GM18867 (cell line): Measurements from ENCODE around the gene RTN4RL1.

Source experiments
- ATAC-seq: cut with Tn5 transposase; IDR thresholded peaks from one replicate; pipeline ENCODE4 v1.9.1; 2021; ENCODE audit warnings: mild to moderate bottlenecking, moderate library complexity; ENCODE audit not compliant: unreplicated experiment

RTN4RL1 gene

DNA sequence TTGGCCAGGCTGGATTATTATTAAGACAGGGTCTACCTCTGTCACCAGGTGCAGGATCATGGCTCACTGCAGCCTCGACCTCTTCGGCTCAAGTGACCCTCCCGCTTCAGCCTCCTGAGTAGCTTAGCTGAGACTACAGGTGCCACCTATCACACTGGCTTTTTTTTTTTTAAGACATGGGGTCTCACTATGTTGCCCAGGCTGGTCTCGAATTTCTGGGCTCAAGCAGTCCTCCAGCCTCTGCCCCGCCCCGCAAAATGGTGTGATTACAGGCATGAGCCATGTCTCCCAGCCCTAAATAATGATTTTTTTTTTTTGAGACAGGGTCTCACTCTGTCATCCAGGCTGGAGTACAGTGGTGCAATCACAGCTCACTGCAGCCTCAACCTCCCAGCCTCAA is 22.5 kb upstream of the RTN4RL1 start:
- no peak for ATAC-seq

DNA sequence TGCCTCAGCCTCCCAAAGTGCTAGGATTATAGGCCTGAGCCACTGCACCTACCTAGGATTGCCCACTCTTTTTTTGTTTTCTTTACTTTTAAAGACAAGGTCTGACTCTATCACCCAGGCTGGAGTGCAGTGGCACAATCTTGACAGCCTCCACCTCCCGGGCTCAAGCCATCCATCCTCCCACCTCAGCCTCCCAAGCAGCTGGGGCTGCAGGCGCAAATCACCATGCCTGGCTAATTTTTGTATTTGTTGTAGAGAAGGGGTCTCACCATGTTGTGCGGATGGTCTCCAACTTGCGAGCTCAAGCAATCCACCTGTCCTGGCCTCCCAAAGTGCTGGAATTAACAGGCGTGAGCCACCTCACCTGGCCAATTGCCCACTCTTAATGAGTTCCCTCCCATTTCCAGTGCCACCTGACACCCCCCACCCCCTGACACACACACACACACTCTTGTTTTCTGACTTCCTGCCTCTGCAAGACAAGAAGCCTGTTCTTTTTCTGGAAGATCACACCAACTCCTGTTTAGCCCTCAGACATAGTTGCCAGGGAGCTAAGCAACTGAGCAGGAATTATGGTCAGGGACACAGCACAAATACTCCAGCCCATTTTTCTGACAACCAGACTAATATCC is 19.2 kb upstream of the RTN4RL1 start:
- ATAC-seq, result no peak

DNA sequence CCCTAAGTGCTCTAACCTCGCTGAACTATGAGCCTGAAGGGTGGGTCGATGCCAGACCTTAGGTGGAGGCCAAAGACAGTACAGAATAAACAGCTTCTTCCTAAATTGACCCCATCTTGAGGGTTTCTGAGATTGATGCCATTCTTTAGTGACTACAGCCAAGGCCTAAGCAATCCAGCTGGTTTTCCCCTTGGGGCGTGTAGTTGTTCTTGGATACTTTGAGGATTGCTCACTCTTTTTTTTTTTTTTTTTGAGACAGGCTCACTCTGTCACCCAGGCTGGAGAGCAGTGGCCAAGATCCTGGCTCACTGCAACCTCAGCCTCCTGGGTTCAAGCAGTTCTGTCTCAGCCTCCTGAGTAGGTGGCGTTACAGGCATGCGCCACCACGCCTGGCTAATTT is 18.7 kb upstream of the RTN4RL1 start:
- ATAC-seq, result no peak

DNA sequence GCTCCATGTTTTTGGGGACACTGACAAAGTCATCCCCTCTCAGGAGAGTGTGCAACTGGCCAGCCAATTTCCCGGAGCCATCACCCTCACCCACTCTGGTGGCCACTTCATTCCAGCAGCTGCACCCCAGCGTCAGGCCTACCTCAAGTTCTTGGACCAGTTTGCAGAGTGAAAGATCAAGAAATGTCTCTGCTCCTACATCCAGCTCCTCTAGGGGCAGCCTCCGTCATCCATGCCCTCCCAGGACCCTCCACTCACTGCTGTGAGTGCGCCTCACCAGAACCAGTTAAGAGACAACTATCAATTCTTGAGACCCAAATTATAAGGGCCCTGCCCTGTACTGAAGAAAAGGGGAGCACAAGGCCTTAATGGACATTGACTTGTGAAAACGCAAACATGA is 17.8 kb upstream of the RTN4RL1 start:
- ATAC-seq, result no peak

DNA sequence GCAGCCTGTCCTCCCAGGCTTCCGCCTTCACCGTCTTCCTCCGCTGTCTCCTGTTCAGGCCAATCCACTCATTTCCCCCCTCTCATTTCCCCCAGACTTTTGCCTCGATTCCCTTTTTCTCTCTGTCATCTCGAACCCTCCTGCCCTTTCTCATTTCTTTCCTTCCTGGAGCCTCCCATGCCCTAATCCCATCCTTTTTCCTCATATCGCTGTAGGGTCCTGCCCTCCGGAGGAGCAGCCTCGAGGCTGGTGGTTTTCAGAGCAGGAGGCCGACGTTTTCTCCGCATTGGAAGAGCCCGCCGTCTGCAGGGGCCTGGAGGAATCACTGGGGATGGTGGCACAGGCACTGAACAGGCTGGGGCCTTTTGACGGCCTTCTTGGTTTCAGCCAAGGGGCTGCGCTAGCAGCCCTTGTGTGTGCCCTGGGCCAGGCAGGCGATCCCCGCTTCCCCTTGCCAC is 17.3 kb upstream of the RTN4RL1 start:
- ATAC-seq, result no peak

DNA sequence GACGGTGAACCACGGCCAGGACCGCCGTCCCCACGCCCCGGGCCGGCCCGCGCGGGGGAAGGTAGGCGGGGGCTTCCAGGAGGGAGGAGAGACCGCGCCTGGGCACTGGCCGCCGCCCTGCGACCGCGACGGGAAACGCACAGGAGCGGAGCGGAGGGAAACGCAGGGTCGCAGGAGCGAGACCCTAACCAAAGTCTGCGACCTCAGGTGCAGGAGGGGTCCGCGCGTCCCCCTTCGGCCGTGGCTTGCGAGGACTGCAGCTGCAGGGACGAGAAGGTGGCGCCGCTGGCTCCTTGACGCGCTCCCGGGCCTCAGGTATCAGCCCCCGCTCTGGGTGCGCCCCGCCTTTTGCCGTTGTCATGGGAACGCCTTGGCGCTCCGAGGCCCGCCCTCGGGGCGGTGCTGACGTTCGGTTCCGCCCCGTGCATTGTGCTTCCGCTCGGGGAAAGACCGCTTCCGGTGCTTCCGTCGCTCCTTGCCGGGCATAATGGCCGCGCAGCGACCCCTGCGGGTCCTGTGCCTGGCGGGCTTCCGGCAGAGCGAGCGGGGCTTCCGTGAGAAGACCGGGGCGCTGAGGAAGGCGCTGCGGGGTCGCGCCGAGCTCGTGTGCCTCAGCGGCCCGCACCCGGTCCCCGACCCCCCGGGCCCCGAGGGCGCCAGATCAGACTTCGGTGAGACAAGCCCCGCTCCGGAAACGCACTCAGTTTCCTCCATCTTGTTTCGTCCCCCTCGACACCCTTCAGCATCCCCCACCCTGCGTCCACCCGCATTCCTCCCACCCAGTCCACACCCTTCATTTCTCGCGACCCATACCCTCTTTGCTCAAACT is 16.6 kb upstream of the RTN4RL1 start, which contains the start of gene OVCA2:
TSS of gene OVCA2 (plus strand) at position 462 of the 829 bp plus-strand sequence. CDS start at position 488, 26 bp downstream.
- peak; percentile 89 for ATAC-seq

DNA sequence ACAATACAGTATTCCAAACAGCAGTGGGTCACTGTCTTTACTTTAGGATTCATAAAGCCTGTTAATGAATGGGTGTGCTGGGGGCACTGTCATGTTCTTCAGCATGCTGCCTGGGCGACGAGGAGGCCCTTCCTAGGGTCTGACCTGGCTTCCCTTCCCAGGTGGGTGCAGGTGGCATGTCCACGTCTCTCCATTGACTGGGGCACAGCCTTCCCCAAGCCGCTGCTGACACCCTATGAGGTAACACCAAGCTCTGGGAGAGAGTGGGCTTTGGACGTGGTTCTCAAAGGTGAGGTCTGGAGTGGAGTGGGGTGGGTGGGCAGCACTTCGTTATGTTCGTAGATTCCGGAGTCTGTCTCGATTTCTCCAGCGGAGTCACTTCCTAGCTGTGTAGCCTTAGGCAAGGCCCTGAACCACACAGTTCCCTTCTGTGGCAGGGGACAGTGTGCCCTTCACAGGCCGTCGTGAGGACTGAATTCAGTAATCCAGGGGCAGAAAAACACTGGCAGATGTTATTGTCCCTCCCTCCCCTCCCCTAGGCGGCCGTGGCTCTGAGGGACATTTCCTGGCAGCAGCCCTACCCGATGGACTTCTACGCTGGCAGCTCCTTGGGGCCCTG is 15.9 kb upstream of the RTN4RL1 start:
- no peak for ATAC-seq

DNA sequence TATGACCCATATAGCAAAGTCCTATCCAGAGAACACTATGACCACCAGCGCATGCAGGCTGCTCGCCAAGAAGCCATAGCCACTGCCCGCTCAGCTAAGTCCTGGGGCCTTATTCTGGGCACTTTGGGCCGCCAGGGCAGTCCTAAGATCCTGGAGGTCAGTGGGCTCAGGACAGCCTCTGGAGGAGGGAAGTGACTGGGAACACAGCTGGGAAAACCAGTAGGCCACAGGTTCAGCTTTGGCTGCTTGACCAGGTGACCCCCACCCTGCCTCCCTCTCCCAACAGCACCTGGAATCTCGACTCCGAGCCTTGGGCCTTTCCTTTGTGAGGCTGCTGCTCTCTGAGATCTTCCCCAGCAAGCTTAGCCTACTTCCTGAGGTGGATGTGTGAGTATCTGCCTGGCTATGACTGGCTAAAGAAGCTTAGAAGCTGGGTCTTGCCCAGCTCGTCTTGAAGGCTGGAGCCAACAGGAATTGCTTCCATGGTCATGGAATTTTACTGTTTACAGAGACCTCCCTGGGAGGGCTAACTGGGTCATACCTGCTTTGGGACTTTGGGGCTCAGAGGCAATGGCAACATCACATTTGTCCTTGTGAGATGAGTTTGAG is 15.2 kb upstream of the RTN4RL1 start:
- no peak for ATAC-seq

DNA sequence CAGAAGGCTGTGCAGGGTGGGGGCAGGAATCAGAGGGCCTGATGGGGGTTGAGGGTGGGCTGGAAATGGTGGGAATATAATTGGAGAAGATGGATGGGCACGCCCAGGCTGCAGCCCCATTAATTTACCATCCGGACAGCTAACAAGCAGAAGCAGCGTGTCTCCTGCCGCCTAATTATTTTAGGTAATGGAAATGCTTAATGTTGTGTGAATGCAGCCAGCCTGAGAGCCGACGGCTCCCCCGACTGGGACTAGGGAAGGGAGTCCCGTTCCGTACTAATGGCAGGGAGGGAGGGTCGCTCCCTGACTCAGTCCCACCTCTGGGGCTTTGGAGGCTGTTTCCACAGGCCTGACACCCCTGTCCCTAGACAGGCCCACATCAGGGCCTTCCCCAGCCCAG is 12.0 kb upstream of the RTN4RL1 start:
- ATAC-seq, result no peak

DNA sequence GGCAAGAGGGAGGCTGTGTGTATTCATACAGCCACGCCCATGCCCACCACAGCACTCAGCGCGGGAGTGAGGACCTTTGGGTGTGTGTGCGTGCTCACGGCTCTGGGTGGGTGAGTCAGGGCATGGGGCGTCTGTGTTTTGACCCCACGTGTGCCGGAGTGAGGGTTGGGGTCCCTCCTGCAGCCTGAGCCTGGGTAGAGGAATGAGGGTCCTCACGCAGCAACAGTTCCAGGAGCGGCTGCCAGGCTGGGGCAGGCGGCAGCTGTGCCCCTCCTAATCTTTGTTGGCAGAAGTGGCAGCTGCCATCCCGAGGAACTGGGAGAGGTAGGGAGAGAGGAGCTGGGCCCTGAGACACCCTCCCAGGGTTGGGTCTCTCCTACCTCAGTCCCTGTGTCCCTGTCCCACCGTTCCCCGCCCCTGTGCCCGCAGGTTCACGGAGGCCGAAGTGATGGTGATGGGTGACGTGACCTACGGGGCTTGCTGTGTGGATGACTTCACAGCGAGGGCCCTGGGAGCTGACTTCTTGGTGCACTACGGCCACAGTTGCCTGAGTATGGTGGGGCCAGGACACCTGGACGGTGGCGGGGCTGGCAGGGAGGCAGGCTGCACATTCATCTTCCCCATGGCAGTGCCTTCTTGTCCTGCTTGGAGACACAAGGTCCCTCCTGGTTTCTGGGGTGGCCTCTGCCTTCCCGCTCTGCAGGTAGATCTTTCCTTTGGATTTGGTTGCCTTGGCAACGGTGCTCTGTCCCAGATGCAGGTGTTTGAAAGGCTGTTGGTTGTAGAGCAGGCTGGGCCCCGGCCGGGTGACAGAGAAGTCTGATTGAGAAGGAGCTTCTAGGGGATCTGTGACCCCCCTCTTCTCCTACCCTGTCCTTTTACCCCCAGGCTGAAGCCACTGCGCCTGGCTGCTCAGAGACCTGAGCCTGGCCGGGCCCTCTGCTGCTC is 10.7 kb upstream of the RTN4RL1 start:
- no peak for ATAC-seq

DNA sequence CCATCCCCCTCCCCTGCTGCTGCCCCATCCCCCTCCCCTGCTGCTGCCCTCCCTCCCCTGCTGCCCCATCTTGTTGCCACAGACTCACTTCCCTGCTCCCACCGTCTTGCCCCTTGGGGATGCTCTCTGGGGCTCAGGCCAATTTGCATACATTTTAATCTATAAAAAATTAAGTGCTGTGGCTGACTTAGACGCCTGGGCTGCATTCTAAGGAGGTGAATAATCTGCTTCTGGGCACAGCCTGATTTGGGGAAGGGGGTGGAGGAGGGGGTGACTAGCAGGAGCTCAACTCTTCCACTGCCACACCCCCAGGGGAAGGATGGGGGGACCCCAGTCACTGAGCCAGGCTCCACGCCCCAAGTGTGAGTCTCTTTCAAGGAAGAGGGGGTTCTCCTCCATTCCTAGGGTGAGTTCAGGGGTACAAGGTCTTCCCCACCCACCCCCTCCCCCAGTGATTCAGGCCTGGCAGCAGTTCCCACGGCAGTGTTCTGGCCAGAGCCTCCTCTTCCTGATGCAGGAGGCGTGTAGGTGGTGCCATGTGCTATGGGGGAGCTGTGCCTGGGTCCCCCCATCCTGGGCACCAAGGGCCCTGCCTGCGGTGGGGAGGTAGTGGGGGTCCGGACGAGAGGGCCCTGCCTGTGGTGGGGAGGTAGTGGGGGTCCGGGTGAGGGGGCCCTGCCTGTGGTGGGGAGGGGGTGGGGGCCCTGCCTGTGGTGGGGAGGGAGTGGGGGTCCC is 9.8 kb upstream of the RTN4RL1 start:
- ATAC-seq, result no peak

DNA sequence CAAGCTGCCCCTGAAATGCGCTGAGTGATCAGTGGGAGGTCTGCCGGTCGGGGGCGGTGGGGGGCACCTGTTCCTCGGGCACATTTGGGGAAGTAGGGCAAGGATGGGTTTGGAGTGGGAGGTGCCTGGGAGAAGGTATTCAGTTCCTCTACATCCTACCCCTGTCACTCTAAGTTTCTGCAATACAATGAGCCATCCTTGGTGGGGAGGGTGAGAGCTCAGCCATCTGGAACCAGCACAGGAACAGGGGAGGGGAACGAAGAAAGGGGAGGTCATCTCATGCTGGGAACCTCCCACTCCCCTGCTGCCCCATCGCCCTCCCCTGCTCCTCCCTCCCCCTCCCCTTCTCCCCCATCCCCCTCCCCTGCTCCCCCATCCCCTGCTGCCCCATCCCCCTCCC is 9.0 kb upstream of the RTN4RL1 start:
- ATAC-seq, result no peak

DNA sequence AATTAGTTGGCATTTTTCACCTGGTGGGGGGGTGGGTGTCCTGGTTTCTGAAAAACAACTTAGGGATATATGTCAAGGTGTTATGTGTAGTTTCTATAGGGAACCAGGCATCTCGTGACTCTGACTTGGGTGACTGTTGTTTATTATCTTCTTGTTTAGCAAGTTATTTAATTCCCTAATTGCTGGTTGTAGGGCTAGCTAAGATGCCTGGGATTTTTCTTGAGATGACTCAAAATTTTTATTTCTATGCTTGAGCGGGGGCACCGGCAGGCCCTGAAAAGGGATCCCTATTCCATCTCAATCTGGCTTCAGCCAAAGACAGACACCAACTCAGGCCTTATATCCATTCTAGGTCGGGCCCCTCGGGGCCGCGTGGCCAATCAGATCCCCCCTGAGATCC is 8.0 kb upstream of the RTN4RL1 start:
- no peak for ATAC-seq

DNA sequence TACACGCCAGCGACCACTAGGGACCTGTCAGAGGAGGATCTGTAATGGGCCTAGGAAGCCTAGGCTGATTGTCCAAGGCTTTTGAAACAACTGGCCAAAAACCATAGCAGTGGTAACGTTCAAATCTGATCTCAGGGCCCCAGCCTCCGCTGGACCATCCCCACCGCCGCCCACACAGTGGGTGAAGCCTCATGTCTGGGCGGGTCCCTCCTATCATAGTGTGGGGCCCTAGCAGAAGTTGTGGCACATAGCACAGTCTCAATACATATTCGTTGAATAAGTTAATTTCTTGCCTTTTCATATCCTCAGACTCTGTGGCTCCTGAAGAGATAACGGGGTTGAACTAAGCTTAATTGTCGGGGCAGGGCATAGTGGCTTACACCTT is 5.6 kb upstream of the RTN4RL1 start:
- ATAC-seq, result no peak

DNA sequence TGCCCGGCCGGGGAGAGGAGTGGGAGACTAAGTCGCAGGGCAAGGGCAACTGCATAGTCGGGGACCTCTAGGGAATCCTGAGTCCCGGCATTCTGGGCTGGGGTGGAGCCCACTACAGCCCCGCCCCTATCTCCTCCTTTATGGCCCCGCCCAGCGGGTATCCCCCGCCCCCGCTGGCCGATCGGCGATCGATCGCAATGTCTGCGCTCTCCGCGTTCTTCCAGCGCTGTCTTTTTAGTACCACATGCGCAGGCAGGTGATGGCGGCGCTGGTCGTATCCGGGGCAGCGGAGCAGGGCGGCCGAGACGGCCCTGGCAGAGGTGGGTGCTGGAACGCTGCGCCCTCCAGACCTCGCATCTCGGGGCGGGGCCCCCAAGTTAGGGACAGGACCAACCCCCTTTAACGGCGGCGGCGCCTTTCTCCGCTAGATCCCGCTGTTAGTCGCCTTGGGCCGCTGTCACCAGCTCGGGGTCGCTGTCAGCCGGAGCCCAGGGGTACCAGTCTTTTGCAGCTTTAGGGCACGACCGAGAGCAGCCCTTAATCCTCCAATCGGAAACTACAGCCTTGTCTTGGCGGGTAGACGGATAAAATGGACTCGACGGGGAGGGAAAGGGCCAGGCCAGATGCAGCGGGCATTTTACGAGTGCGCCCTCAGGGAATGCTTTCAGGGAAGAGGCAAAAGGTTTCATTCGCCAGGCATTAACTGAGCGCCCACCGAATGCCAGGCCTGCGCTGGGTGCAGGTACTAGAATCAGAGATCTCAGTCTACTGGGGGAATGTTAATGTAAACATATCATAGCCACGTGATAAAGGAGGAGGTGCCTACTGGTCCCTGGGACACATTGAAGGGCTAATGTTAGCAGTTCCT is 5.0 kb upstream of the RTN4RL1 start, which contains the start of gene DPH1:
TSS of gene DPH1 (plus strand) at position 243 of the 868 bp plus-strand sequence. CDS start at position 260, 17 bp downstream.
- peak; percentile 79 for ATAC-seq

DNA sequence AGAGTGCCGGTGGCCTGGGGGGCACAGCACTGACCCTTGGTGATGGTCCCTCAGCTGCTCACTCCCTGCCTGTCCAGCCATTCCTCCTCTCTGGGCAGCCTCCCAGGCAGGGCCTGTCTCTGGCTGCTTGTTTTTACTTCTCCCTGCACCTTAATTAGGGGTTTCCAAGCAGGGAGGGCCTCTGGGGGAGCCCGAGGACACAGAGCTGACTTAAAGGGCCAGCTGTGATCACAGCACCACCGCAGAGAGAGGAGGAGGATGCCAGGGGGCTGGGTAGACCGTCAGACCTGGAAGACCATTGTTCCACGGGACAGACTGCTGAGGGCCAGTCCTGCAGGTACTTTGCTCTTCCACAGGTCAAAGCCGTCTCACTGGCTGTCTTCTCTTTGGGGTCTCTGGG is 3.6 kb upstream of the RTN4RL1 start:
- ATAC-seq, result no peak

DNA sequence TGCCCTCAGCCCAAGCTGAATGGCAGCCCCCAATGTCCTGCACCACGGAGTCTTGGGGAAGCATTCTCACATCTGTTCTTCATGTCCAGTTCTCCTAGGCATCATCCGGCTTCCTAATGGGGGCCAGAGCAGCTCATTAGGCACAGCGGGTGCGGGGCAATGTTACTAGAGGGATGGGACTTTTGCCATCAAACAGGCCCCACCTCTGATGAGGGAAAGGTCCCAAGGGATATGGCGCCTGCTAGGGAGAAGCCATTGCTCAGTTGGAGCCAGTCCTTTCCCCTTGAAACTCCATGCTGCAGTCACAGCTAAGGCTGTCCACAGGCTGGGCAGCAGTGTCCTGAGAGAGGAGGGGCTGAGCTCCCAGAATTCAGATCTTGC is 3.1 kb upstream of the RTN4RL1 start:
- no peak for ATAC-seq

DNA sequence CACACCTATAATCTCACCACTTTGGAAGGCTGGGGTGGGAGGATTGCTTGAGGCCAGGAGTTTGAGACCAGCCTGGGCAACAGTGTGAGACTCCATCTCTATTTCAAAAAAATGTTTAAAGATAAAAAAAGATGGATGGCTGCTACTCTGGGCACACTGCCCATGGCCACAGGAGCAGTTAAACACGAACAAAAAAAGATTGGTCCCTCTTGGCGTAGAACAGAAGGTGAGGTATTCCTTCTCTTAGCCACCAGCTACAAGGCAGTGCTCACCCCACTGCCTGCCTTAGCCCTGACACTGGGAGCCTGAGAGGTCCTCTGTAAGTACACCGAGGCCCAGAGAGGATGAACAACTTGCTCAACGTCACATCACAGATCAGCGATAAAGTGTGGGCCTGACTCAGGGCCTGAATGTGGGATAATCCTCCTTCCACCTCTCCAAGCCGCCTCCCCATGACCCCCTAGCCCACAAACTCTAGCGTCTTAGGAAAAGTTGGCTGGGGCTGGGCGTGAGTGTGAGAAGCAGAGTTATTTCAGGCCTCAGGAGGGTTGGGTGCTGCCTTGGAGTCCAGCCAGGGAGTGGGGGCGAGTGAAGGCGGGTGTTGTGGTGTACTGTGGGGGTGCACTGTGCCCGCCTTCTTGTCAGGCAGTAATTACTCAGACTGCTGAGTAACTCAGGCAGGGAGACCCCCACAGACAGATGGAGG is 2.5 kb upstream of the RTN4RL1 start:
- ATAC-seq, result no peak
